NCI-H2107 treated with DMSO at 0.1 percent for 48 hours (cell line): ENCODE data around the gene RCAN3.
"Not testable (repeated sequence)": the region's sequence is repeated elsewhere in the genome, so short reads cannot be mapped to it uniquely, and the experiment has no call there.

Experiments used
- DNase-seq: peaks from one replicate; lab custom pipeline; 2025; ENCODE audit not compliant: unreplicated experiment; lab: John Stamatoyannopoulos, UW

Gene RCAN3

GRCh38 chr1:24502709-24503058 lies at the start of gene RCAN3:
RCAN3 (plus strand) TSS chr1:24502836; CDS start chr1:24514373, 11,537 bp downstream.
- peak; percentile 71 for DNase-seq

DNA sequence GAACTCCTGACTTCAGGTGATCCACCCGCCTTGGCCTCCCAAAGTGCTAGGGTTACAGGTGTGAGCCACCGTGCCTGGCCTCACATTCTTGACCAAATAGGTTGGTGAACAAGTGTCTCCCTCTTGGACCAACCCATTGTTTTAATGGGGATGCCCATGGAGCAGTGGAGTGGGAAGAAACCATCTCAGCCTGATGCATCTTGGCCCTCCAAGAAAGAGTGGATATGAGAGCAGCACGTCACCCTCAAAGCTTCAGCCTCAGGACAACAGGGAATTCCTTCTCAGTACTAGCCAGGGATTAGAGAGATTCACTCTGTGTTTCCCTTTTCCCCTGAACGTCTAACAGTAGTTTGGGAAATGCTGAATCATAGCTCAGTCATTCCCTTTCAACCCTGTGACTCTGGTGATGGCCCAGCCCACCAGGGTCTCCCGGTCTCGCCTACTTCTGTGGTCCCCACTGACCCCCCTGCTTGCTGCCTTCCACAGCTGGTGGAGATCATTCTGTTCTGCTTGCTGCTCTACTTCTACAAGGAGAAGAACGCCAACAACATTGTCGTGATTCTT lies 49.6 kb upstream of the RCAN3 start:
- no peak for DNase-seq

GRCh38 chr1:24454673-24455072 lies 48.0 kb upstream of the RCAN3 start:
- no peak for DNase-seq

DNA sequence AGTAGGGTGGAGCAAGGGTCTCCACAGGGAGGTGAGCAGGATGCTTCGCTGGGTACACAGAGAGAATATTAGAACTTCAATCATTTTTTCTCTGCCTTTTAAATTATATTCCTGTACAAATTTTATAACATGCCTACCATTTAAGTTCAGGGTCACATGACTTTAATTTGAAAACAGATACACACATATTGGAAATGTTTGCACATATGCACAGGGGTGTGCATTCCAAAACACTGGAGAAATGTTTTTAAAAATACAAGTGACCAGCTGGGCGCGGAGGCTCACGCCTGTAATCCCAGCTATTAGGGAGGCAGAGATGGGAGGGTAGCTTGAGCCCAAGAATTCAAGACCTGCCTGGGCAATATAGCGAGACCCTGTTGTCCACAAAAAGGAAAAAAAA lies 47.4 kb upstream of the RCAN3 start:
- no peak for DNase-seq

DNA sequence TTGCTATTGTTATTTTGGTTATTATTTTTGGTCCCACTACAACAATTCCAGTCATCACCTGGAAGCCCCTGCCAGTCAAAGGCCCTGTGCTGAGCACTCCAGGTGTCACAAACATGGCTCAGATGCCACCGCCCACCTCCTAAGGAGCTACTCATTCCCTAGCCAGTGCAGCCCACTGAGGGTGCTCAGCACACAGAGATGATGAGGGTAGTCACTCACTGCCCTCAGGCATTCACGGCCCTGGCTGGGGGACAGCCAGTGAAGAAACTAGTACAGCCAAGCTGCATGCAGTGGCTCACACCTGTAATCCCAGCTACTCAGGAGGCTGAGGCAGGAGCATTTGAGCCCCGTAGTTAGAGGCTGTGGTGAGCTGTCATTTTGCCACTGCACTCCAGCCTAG lies 44.8 kb upstream of the RCAN3 start:
- DNase-seq = no peak

GRCh38 chr1:24459551-24460266 lies 42.9 kb upstream of the RCAN3 start:
- peak; percentile 46 for DNase-seq

- DNase-seq = not testable (repeated sequence)
These were observed 40.5 kb upstream of the RCAN3 start for GRCh38 chr1:24462128-24462527.

DNA sequence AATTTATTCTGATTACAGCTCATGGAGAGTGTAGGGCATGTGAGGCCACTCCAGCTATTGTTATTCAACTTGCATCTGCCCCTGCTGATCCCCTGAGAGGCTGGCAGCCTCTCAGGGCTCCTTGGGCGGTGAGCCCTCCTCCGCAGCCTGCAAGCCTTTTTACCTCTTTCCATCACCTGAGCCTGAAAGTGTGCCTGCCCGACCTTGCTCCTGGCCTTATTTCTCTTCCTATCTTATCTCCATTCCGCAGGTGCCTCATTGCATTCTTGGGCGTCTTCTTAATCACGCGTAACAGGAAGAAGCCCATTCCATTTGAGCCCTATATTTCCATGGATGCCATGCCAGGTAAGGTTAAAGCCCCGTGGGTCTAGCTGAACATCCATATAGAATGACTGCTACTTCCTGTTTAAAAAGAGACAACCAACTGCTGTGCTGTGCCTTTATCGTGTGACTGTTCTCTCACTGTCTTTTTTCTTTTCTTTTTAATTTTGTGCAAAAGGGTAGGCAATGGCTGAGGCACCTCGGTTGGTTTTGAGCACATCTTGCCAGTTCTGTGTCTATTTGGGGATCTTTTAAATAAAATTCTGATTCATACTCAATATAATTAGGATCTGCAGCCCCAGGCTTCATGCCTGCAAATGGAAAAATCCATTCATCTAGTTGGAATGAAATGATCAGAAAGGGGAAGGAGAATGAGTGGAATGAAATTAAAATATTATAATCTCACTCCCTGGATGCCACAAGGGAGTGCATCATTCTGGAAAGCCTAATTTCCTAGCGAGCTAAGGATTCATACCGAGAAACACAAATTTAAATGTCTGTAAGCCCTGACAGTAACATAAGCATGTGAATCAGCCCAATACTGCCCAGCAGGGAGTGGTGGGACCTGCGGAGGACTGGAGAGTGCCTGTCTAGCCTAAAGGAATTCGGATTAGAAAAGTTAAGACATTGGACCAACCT lies 38.6 kb upstream of the RCAN3 start:
- DNase-seq = peak; percentile 93

DNA sequence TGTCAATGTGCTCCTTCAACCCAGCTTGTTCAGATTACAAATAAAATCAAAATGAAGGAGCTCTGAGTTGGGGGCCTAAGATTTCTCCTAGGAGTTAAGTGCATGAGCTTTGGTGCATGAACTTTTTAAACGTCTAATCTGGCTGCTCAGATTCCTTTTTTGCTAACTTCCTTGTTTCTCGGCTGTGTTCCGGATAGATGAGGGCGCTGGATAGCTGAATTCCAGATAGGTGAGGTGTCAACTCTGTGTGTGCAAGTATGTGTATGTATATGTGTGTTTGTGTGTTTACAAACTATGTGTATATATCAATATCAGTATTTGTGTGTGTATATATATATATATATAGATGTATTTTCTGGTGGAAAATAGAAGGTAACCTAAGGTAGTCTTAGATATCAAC lies 37.5 kb upstream of the RCAN3 start:
- DNase-seq = no peak

- no peak for DNase-seq
These were observed 37.0 kb upstream of the RCAN3 start for GRCh38 chr1:24465638-24466037.

DNA sequence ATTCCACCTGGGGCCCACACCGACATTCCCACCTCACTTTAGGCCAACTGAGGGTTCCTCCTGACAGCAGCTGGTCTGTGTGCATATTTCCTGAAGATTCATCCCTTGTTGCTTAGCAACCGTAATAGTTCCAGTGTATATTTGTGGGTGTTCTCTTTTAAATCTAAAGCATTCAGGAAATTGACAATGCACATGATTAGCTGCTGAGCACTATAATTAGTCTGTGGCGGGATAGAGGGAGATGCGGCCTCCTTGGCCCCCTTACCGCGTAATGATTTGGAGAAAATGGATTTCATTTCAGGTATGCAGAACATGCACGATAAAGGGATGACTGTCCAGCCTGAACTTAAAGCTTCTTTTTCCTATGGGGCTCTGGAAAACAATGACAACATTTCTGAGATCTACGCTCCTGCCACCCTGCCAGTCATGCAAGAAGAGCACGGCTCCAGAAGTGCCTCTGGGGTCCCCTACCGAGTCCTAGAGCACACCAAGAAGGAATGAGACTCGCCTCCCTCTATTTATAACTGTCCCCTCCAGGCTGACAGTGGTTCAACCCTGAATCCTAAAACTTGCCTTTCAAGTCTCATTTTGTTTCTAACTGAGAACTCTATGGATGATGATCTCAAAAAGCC lies 33.8 kb upstream of the RCAN3 start:
- no peak for DNase-seq

DNA sequence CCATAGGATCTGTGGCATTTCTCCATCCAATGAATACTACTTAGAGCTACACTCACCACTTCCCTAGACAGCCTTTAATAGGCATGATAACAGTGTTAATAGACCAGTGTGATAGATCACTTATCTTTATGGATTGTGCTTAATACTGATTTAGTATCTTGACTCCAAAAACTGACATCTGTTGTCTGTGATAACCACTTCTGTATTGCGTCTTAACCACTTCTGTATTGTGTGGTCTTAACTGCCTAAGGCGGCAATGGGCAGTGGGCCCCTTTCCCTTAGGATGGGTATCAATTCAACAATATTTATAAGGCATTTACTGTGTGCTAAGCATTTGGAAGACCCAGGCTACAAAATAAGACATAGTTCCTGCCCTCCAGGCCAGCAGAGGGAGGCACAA lies 32.0 kb upstream of the RCAN3 start:
- no peak for DNase-seq

DNA sequence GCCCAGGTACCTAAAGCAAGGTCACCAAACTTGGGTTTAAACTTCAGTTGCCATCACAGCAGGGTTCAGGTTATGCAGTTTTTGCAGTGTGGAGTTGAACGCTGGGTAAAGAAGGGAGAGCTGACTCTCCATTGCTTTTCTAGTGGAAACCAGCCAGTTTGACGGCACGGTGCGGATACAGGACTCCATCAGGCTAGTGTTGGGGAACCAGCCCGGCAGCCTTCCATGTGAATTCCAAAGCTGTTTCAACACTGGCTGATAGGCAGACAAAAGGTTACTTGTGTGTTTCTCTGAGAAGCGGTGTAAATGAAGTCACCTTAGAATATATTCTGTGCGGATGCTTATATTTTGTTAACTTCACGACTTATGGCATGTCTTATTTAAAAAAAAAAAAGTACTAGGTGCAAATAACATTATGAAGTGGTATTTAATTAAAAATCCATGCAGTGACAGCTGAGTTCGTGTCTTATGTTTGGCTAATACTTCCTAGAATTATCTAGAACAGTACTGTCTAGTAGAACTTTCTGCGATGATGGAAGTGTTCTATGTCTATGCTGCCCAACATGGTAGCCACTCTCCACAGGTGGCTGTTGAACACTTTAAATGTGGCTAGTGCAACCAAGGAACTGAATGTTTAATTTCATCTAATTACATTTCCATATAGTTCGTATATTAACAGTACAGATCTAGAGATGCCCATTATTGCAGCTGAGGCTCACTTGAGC lies 29.9 kb upstream of the RCAN3 start:
- no peak for DNase-seq

GRCh38 chr1:24474193-24474592 lies 28.4 kb upstream of the RCAN3 start:
- DNase-seq = no peak

- DNase-seq = no peak
These were observed 26.9 kb upstream of the RCAN3 start for GRCh38 chr1:24475700-24476099.

DNA sequence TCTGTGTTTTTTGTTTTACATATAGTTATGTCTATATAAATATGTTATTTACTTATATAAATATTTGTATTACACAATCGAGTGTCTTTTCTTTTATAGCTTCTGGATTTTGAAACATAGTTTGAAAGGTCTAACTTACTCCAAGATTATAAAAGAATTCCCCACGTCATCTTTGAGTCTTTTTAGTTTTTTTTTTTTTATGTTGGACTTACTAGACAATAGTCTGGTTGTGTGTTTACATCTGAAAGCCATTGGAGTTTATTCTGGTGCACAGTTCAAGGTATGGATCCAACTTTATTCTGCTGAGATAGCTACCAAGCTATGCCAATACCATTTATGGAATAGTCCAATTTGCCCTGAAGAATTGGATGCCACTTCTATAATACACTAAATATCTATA lies 26.1 kb upstream of the RCAN3 start:
- no peak for DNase-seq

GRCh38 chr1:24477309-24477708 lies 25.3 kb upstream of the RCAN3 start:
- DNase-seq = peak; percentile 27

DNA sequence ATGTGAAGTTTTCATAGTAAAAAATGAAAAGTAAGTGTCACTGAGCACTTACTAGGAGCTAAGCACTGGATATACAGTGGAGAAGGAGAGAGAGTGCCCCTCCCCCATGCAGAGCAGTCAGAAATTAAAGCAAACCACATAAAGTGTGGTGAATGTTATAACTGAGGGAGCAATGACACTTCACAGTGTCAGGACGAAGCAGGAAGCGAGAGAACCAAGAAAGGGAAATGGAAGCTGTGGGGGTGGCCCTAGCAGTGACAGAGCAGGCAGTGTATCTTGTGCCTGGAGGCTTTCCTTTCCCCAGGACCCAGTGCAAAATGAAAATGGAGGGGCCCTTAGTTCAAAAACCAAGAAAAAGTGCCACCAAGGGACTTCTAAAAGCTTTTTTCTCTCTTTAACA lies 21.5 kb upstream of the RCAN3 start:
- no peak for DNase-seq

- no peak for DNase-seq
These were observed 20.6 kb upstream of the RCAN3 start for GRCh38 chr1:24481843-24482610.

GRCh38 chr1:24483441-24483840 lies 19.2 kb upstream of the RCAN3 start:
- DNase-seq = no peak
